Measurements from ENCODE around the gene COMT.
A peak's percentile ranks its signal among the peaks of the same experiment; 100 is the strongest.

Gene COMT

GRCh38 chr22:19941365-19942082 is at the start of gene COMT, which contains the start of gene TXNRD2:
Gene COMT (plus strand): TSS chr22:19941772. CDS start chr22:19962527, 20,755 bp downstream.
Gene TXNRD2 (minus strand): TSS chr22:19941818. CDS start chr22:19941803, 15 bp downstream.
- H3K4me3 ChIP-seq (ENCODE audit: low read depth, low read length): peak within 1 kb of the TSS; percentile 79
- DNase-seq: peak; percentile 28
- no peaks in the 10 kb centered on the region for H3K27me3 ChIP-seq (replicated peaks)
- H3K36me3 ChIP-seq (replicated peaks): no peaks in the 10 kb centered on the region
- TF ChIP-seq, protein P1, sequence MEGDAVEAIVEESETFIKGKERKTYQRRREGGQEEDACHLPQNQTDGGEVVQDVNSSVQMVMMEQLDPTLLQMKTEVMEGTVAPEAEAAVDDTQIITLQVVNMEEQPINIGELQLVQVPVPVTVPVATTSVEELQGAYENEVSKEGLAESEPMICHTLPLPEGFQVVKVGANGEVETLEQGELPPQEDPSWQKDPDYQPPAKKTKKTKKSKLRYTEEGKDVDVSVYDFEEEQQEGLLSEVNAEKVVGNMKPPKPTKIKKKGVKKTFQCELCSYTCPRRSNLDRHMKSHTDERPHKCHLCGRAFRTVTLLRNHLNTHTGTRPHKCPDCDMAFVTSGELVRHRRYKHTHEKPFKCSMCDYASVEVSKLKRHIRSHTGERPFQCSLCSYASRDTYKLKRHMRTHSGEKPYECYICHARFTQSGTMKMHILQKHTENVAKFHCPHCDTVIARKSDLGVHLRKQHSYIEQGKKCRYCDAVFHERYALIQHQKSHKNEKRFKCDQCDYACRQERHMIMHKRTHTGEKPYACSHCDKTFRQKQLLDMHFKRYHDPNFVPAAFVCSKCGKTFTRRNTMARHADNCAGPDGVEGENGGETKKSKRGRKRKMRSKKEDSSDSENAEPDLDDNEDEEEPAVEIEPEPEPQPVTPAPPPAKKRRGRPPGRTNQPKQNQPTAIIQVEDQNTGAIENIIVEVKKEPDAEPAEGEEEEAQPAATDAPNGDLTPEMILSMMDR (IDR thresholded peaks at IDR 0.05; ENCODE audit: low read depth, low read length, missing control alignments): no peak
- in situ Hi-C loops (cut with HindIII; ENCODE audit: low pct_ligation_motif_present, low sequenced_read_pairs): no loop called here
- peak within 1 kb of the TSS; percentile 97 for H3K27ac ChIP-seq

DNA sequence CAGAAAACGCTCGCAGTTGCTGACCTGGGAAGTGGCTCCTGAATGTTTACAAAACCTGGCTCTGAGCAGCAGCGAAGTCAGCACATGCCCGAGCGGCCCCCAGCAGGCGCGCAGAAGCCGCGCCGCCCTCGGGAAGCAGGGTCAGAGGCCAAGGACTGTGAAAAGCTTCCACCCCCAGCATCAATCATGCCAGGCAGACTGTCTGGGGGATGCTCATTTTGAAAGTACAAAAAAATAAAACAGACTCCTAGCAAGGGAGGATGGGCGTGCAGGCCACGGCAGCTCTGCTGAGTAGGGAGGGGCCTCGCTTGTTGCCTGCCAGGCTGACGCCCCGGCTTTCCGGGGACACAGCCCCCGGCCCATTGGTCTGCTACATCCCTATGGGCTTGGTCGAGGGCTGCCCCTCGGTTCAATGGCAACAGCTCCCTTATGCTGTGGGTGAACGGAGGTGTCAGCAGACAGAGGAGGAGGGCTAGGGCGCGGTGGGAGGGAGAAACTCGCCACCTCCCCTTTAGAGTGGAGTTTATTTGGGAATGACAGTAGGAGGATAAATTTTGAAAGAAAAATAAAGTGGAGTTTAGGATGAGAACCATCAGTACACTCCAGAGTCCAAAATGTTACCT is 49.2 kb upstream of the COMT start:
- TF ChIP-seq, protein P1 (IDR thresholded peaks at IDR 0.05; ENCODE audit: low read depth, low read length, missing control alignments): no peak
- peak overlapping the region; percentile 73 for H3K27ac ChIP-seq
- no peak overlapping the region for H3K4me3 ChIP-seq (ENCODE audit: low read depth, low read length)
- peak; percentile 22 for DNase-seq
- H3K36me3 ChIP-seq (replicated peaks): peaks cover 3% of the 10 kb centered on the region
- no peaks in the 10 kb centered on the region for H3K27me3 ChIP-seq (replicated peaks)
- in situ Hi-C loops (cut with HindIII; ENCODE audit: low pct_ligation_motif_present, low sequenced_read_pairs): no loop called here

DNA sequence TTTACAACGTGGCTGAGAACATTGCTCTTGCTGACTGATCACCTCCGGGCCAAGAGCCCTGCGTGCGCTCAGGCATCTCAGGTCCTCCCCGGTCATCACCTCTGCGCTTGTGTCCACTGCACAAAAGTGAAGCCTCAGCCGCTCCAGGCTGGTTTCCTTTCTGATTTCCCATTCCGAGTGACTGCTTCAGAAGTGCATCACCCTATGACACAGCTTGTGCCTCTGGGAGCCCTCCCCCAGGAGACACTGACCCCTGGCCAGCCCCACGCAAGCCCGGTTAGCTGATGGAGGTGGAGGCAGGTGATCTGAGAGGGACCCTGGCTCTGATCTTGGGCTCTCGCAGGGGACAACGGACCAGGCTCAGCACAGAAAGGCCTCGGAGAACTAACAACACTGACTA is 48.6 kb upstream of the COMT start:
- in situ Hi-C loops (cut with HindIII; ENCODE audit: low pct_ligation_motif_present, low sequenced_read_pairs): no loop called here

GRCh38 chr22:19893363-19893762 is 48.2 kb upstream of the COMT start:
- Histone ChIP-seq H3K36me3 (replicated peaks) (peaks cover 3% of the 10 kb centered on the region), H3K27me3 (replicated peaks) (no peaks in the 10 kb centered on the region), H3K27ac (no peak overlapping the region), H3K4me3 (ENCODE audit: low read depth, low read length) (no peak overlapping the region)
- in situ Hi-C loops (cut with HindIII; ENCODE audit: low pct_ligation_motif_present, low sequenced_read_pairs): no loop called here
- TF ChIP-seq, protein P1 (IDR thresholded peaks at IDR 0.05; ENCODE audit: low read depth, low read length, missing control alignments): no peak
- no peak for DNase-seq

More for the DNA sequence above, 48.6 kb upstream of the COMT start:
- no peak for DNase-seq
- Histone ChIP-seq H3K27ac (no peak overlapping the region), H3K4me3 (ENCODE audit: low read depth, low read length) (no peak overlapping the region), H3K36me3 (replicated peaks) (peaks cover 3% of the 10 kb centered on the region), H3K27me3 (replicated peaks) (no peaks in the 10 kb centered on the region)
- TF ChIP-seq, protein P1 (IDR thresholded peaks at IDR 0.05; ENCODE audit: low read depth, low read length, missing control alignments): no peak

DNA sequence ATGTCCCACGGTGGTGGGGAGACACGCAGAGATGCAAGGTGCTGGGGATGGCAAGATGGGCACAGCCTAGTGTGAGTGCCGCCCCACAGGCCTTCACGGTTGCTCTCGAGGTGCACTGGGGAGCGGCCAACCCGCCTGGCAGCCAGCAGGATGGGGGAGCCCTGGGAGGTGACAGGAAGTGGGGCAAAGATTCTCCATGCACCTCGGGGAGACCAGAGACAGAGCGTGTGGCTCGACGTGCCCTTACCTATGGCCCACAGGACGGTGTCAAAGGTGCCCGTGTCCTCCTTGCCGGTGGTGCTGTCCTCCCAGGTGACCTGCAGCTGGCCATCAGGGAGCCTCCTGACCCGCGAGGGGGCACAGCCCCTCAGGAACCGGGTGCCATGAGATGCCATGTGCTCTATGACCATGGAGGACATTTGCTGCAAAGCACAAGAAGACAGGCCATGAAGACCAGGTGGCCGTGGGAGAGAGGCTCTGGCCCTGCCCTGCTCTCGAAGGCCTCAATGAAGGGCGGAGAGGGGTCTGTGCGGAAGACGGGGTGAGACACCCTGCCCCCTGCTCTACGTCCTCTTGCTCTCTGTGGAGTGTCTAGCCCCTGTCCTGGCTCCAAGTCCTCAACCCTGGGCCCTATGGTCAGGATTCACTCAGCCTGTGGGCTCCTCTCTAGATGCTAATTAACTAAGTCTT is 46.3 kb upstream of the COMT start:
- Histone ChIP-seq H3K4me3 (ENCODE audit: low read depth, low read length) (no peak overlapping the region), H3K27ac (no peak overlapping the region), H3K27me3 (replicated peaks) (no peaks in the 10 kb centered on the region), H3K36me3 (replicated peaks) (peaks cover 3% of the 10 kb centered on the region)
- TF ChIP-seq, protein P1 (IDR thresholded peaks at IDR 0.05; ENCODE audit: low read depth, low read length, missing control alignments): no peak
- no peak for DNase-seq
- in situ Hi-C loops (cut with HindIII; ENCODE audit: low pct_ligation_motif_present, low sequenced_read_pairs): no loop called here

Data from brain microvascular endothelial cell (primary cell).